Right kidney (tissue), 1 donor: ENCODE results near the gene POR.
A peak's percentile ranks its signal among the peaks of the same experiment; 100 is the strongest.
"Not testable (repeated sequence)": the region's sequence is repeated elsewhere in the genome, so short reads cannot be mapped to it uniquely, and the experiment has no call there.

ENCODE experiments used
- DNase-seq: peaks from one replicate; pipeline ENCODE4 v3.0.0-alpha.2; 2016

POR gene

GRCh38 chr7:75989500-75990388, 74.8 kb downstream of the POR start:
- DNase-seq: no peak

- no peak for DNase-seq
These were observed 76.7 kb downstream of the POR start for GRCh38 chr7:75991531-75992082.

- no peak for DNase-seq
These were observed 77.3 kb downstream of the POR start for GRCh38 chr7:75992083-75992755.

- peak; percentile 74 for DNase-seq
These were observed 78.9 kb downstream of the POR start for GRCh38 chr7:75993689-75994387.

GRCh38 chr7:75994388-75995051, 79.6 kb downstream of the POR start, which contains the start of gene TMEM120A:
TSS of gene TMEM120A (minus strand) at chr7:75994595. CDS start at chr7:75994570, 25 bp downstream.
- peak; percentile 86 for DNase-seq

- DNase-seq: no peak
These were observed 80.1 kb downstream of the POR start for GRCh38 chr7:75995052-75995471.

- no peak for DNase-seq
These were observed 81.0 kb downstream of the POR start for GRCh38 chr7:75995996-75996395.

GRCh38 chr7:75996476-75996875, 81.5 kb downstream of the POR start:
- DNase-seq: no peak

GRCh38 chr7:75998038-75998437, 83.1 kb downstream of the POR start:
- DNase-seq: no peak

- no peak for DNase-seq
These were observed 85.6 kb downstream of the POR start for GRCh38 chr7:76000566-76000965.

GRCh38 chr7:76002139-76002538, 87.2 kb downstream of the POR start:
- DNase-seq: no peak

GRCh38 chr7:76002822-76003221, 87.9 kb downstream of the POR start:
- DNase-seq: no peak

GRCh38 chr7:76003351-76003750, 88.4 kb downstream of the POR start:
- DNase-seq: no peak

GRCh38 chr7:76005004-76005403, 90.0 kb downstream of the POR start:
- DNase-seq: not testable (repeated sequence)

GRCh38 chr7:76008156-76008687, 93.3 kb downstream of the POR start:
- no peak for DNase-seq

- no peak for DNase-seq
These were observed 95.0 kb downstream of the POR start for GRCh38 chr7:76009672-76010600.

GRCh38 chr7:76011442-76011861, 96.5 kb downstream of the POR start:
- DNase-seq: no peak

GRCh38 chr7:76016191-76016947, 101.4 kb downstream of the POR start:
- DNase-seq: no peak

- not testable (repeated sequence) for DNase-seq
These were observed 103.6 kb downstream of the POR start for GRCh38 chr7:76018520-76018919.
